Peyer's patch (tissue), 4 donors: Measurements from ENCODE around the gene DNAH17.

Experiments used
- POLR2A ChIP-seq, 2 donors: fragments of 450-650 bp; IDR thresholded peaks; one replicate each; pipeline ENCODE4 v1.5.1; 2017; ENCODE audit warnings: antibody characterized with exemption in 2 of 2, mild to moderate bottlenecking in 2 of 2, moderate library complexity in 2 of 2
- TF ChIP-seq, protein P1 (sequence below), 6 experiments: fragments of 450-650 bp in 4 of 6; fragments of 200-600 bp in 2 of 6; sonication (generic) in 1 of 6; IDR thresholded peaks; one replicate each; pipeline ENCODE4 v1.5.1; 2017 to 2019; ENCODE audit warnings: antibody characterized with exemption in 6 of 6, mild to moderate bottlenecking in 3 of 6, moderate library complexity in 1 of 6

- TF ChIP-seq, protein P1, sequence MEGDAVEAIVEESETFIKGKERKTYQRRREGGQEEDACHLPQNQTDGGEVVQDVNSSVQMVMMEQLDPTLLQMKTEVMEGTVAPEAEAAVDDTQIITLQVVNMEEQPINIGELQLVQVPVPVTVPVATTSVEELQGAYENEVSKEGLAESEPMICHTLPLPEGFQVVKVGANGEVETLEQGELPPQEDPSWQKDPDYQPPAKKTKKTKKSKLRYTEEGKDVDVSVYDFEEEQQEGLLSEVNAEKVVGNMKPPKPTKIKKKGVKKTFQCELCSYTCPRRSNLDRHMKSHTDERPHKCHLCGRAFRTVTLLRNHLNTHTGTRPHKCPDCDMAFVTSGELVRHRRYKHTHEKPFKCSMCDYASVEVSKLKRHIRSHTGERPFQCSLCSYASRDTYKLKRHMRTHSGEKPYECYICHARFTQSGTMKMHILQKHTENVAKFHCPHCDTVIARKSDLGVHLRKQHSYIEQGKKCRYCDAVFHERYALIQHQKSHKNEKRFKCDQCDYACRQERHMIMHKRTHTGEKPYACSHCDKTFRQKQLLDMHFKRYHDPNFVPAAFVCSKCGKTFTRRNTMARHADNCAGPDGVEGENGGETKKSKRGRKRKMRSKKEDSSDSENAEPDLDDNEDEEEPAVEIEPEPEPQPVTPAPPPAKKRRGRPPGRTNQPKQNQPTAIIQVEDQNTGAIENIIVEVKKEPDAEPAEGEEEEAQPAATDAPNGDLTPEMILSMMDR (IDR thresholded peaks at IDR 0.05) = no peak
- peak in 1 of 2 donors; percentile 40 for TF ChIP-seq POLR2A (IDR thresholded peaks at IDR 0.05)
These were observed 165.8 kb downstream of the DNAH17 start for GRCh38 chr17:78411241-78411857.
